ENCODE data around the gene IDE. TPM values are rescaled to one million over a fixed set of nuclear protein-coding genes. Genes with fewer than 3 reads are reported as not detected.
"Not testable (repeated sequence)": the region's sequence is repeated elsewhere in the genome, so short reads cannot be mapped to it uniquely, and the experiment has no call there.

Gene IDE
- total RNA-seq, 4 donors from 2014 or later = 27.7 to 47.3 (median 41.2) TPM

DNA sequence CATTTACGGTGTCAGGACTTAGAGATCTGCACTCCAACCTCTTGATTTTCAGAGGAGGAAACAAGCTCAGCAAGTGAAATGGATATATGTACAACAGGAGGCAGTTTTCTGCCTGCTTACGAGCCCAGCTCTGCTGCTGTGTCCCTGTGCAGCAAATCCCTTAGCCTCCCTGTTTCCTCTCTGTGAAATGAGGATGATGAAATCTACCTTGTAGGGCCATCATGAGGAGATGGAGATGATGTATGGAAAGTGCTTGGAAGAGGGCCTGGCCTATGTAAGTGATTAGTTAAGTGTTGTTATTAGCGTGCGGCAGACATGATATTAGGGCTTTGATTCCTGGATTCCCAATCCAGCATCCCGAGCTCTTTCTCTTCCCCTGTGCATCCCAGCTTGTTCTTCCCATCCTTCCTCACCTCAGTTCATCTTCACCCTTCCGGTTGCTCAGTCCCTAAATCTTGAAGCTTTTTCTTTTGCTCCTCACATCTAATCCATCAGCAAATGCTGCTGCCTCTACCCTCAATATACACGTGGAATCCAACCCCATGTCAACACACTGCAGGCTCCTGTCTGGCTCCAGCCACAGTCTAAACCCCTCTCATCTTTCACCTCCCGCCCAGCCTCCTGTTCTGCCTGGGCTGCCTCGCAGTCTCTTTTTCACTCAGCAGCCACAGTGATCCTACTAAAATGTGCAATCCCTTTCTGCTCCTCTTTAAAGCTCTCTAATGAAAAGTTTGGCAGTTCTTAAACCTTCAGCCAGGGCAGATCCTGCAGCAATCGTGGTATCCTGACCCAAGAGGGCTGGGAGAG is 169.1 kb downstream of the IDE start:
- H3K4me3 ChIP-seq = no peak overlapping the region
- WGBS, 2 donors (ENCODE audit: low coverage in 1 of 2) = 62 to 67% methylated on average over 9 of the region's 10 CpGs
- H3K4me1 ChIP-seq = no peaks in the 10 kb centered on the region
- no peaks in the 10 kb centered on the region for H3K27me3 ChIP-seq
- H3K9me3 ChIP-seq = peaks cover 0 to under 1% (median 0%) of the 10 kb centered on the region in 3 donors
- H3K27ac ChIP-seq = no peak overlapping the region
- no peak for TF ChIP-seq EP300 (IDR thresholded peaks at IDR 0.05)
- TF ChIP-seq, protein P1, sequence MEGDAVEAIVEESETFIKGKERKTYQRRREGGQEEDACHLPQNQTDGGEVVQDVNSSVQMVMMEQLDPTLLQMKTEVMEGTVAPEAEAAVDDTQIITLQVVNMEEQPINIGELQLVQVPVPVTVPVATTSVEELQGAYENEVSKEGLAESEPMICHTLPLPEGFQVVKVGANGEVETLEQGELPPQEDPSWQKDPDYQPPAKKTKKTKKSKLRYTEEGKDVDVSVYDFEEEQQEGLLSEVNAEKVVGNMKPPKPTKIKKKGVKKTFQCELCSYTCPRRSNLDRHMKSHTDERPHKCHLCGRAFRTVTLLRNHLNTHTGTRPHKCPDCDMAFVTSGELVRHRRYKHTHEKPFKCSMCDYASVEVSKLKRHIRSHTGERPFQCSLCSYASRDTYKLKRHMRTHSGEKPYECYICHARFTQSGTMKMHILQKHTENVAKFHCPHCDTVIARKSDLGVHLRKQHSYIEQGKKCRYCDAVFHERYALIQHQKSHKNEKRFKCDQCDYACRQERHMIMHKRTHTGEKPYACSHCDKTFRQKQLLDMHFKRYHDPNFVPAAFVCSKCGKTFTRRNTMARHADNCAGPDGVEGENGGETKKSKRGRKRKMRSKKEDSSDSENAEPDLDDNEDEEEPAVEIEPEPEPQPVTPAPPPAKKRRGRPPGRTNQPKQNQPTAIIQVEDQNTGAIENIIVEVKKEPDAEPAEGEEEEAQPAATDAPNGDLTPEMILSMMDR (IDR thresholded peaks at IDR 0.05) = no peak
- no peak for TF ChIP-seq POLR2A (IDR thresholded peaks at IDR 0.05)
- no peak for TF ChIP-seq POLR2AphosphoS5 (IDR thresholded peaks at IDR 0.05)
- ATAC-seq = no peak
- no peaks in the 10 kb centered on the region for H3K36me3 ChIP-seq

DNA sequence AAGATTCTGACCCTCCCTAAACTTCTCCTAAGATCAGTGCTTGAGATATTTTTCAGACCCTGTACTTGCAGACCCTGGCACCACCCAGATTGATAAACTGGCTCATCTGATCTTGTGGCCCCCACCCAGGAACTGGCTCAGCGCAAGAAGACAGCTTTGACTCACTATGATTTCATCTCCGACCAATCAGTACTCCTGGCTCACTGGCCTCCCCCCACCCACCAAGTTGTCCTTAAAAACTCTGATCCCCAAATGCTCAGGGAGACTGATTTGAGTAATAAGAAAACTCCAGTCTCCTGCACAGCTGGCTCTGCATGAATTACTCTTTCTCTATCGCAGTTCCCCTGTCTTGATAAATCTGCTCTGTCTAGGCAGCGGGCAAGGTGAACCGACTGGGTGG is 171.7 kb downstream of the IDE start:
- WGBS, 2 donors (ENCODE audit: low coverage in 1 of 2) = 60 to 64% methylated on average over 2 to 3 of the region's 5 CpGs
- not testable (repeated sequence) for H3K4me1 ChIP-seq, H3K27me3 ChIP-seq, H3K36me3 ChIP-seq, H3K4me3 ChIP-seq, ATAC-seq, H3K27ac ChIP-seq
- H3K9me3 ChIP-seq = peaks cover 0 to 14% (median 0%) of the 10 kb centered on the region in 3 donors

Other genes with a start within 250 kb of the IDE start
- gene KIF11, start 19.0 kb upstream of the IDE start, total RNA-seq = 1 to 10 TPM in 1 of 4 donors, under 1 TPM in 3; 0.27 to 1.6 (median 0.44) TPM
- 10 to 100 TPM in 1 of 4 donors, 1 to 10 TPM in 3; 2.8 to 10.6 (median 5.9) TPM for gene HHEX, start 115.9 kb upstream of the IDE start, total RNA-seq

Data from gastroesophageal sphincter (tissue), 4 donors.